Measurements from ENCODE around the gene ICAM5. TPM values are rescaled to one million over a fixed set of nuclear protein-coding genes. Genes with fewer than 3 reads are reported as not detected.
A peak's percentile ranks its signal among the peaks of the same experiment; 100 is the strongest.

ICAM5 gene
- total RNA-seq, 3 donors from 2014 or later = 0.69 to 1.4 (median 0.73) TPM

DNA sequence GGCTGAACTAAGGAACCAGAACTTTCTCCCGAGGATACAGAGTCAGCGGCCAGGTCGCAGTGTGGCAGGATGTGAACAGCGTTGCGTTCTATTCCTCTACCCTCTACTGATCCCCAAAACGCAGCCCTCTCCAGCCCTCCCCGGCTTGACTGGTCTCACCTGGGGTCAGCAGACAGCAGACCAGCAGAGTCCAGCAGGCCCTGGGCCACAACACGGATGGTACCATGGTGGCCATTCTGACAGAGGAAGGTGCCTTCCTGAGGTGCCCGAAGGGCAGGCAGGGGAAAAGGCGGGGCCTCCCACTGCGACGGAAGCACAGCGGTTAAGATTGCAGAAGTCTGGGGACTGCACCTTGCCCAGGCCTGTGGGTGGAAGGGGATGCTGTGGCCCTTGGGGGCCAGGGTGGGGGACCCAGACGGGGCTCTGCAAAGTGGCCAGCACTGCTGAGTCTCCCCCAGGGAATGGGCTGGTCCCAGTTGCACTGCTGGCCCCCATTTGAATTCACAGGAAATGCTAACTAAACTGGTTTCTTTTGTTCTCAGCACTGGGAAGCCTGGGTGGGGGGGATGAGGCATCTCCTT is 49.7 kb downstream of the ICAM5 start, which contains the start of gene ICAM3:
Gene ICAM3, minus strand, starts transcription at position 245 of the 581 bp plus-strand sequence. Its CDS starts 10 bp downstream, at position 235.
- DNase-seq = peak; percentile 36 to 83 (median 56)
- peak; percentile 43 for ATAC-seq

DNA sequence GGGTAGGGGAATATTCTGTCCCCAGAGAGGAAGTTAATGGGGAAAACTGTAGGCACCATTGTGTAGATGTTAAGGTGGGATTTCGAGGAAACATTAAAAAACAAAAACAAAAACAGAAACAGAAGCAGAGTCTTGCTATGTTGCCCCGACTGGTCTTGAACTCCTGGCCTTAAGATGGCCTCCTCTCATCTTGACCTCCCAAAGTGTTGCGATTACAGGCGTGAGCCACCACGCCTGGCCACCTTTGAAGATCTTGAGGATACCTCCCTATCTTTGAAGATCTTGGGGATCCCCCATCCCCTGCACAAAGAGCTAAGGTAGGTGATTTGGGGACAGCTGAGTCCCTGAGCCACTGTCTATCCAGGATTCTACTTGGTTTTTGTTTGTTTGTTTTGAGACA is 50.2 kb downstream of the ICAM5 start:
- peaks cover under 1% of the 10 kb centered on the region for H3K4me1 ChIP-seq (ENCODE audit: low read depth)
- no peak for ATAC-seq
- no peak for DNase-seq
- TF ChIP-seq, protein P1, sequence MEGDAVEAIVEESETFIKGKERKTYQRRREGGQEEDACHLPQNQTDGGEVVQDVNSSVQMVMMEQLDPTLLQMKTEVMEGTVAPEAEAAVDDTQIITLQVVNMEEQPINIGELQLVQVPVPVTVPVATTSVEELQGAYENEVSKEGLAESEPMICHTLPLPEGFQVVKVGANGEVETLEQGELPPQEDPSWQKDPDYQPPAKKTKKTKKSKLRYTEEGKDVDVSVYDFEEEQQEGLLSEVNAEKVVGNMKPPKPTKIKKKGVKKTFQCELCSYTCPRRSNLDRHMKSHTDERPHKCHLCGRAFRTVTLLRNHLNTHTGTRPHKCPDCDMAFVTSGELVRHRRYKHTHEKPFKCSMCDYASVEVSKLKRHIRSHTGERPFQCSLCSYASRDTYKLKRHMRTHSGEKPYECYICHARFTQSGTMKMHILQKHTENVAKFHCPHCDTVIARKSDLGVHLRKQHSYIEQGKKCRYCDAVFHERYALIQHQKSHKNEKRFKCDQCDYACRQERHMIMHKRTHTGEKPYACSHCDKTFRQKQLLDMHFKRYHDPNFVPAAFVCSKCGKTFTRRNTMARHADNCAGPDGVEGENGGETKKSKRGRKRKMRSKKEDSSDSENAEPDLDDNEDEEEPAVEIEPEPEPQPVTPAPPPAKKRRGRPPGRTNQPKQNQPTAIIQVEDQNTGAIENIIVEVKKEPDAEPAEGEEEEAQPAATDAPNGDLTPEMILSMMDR (IDR thresholded peaks at IDR 0.05) = no peak
- intact Hi-C loops (cut with DNase I, micrococcal nuclease) = no loop called here
- H3K36me3 ChIP-seq (ENCODE audit: low read depth) = no peaks in the 10 kb centered on the region
- no peaks in the 10 kb centered on the region for H3K9me3 ChIP-seq
- H3K4me3 ChIP-seq = no peak overlapping the region

More for the DNA sequence above, 49.7 kb downstream of the ICAM5 start, which contains the start of gene ICAM3:
- no peaks in the 10 kb centered on the region for H3K36me3 ChIP-seq (ENCODE audit: low read depth)
- H3K4me3 ChIP-seq = no peak within 1 kb of the TSS
- H3K4me1 ChIP-seq (ENCODE audit: low read depth) = peaks cover 4% of the 10 kb centered on the region
- intact Hi-C loops (cut with DNase I, micrococcal nuclease) = no loop called here
- TF ChIP-seq, protein P1 (IDR thresholded peaks at IDR 0.05) = no peak
- no peaks in the 10 kb centered on the region for H3K9me3 ChIP-seq

DNA sequence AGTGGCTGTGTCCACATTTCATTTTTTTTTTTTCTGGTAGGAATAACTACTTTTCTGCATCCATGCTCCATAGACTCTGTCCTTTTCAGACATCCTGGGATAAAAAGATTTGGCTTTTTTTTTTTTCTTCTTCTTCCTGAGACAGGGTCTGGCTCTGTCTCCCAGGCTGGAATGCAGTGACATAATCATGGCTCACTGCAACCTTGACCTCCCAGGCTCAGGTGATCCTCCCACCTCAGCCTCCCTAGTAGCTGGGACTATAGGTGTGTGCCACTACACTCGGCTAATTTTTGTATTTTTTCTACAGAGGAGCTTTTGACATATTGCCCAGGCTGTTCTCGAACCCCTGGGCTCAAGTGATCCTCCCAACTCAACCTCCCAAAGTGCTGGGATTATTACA is 53.7 kb downstream of the ICAM5 start:
- Histone ChIP-seq H3K9me3 (no peaks in the 10 kb centered on the region), H3K36me3 (ENCODE audit: low read depth) (no peaks in the 10 kb centered on the region), H3K4me1 (ENCODE audit: low read depth) (no peaks in the 10 kb centered on the region), H3K4me3 (no peak overlapping the region)
- DNase-seq = no peak
- no peak for ATAC-seq
- intact Hi-C loops (cut with DNase I, micrococcal nuclease) = no loop called here
- TF ChIP-seq, protein P1 (IDR thresholded peaks at IDR 0.05) = no peak

DNA sequence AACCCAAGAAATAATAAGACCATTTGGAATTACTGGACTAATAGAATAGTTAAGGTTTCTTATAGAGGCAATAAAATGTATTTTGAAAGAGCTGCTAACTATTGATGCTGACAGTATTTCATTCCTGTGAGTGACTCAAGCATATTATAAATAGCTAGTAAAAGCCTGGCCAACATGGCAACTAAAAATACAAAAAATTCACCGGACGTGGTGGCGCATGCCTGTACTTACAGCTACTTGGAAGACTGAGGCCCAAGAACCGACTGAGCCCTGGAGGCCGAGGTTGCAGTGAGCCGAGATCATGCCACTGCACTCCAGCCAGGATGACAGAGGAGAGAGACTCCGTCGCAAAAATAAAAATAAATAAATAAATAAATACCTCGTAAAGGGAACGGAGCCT is 55.0 kb downstream of the ICAM5 start:
- Histone ChIP-seq H3K4me3 (no peak overlapping the region), H3K36me3 (ENCODE audit: low read depth) (no peaks in the 10 kb centered on the region), H3K9me3 (no peaks in the 10 kb centered on the region), H3K4me1 (ENCODE audit: low read depth) (no peaks in the 10 kb centered on the region)
- ATAC-seq = no peak
- intact Hi-C loops (cut with DNase I, micrococcal nuclease) = no loop called here
- TF ChIP-seq, protein P1 (IDR thresholded peaks at IDR 0.05) = no peak
- no peak for DNase-seq

Other genes with a start within 250 kb of the ICAM5 start
- 10 to 100 TPM; 26.9 to 41.5 (median 28.1) TPM for gene SHFL, start 203.6 kb upstream of the ICAM5 start, total RNA-seq
- gene ANGPTL6, start 187.3 kb upstream of the ICAM5 start, total RNA-seq = 1 to 10 TPM in 1 of 3 donors, under 1 TPM in 2; 0.32 to 1.2 (median 0.87) TPM
- 10 to 100 TPM; 36.4 to 42.0 (median 40.3) TPM for gene PPAN, start 183.6 kb upstream of the ICAM5 start, total RNA-seq
- 10 to 100 TPM; 14.1 to 18.5 (median 16.9) TPM for gene P2RY11, start 178.3 kb upstream of the ICAM5 start, total RNA-seq
- gene EIF3G, start 170.1 kb upstream of the ICAM5 start, total RNA-seq = 100 to 1,000 TPM; 151 to 201 (median 152) TPM
- 10 to 100 TPM; 41.1 to 55.6 (median 55.6) TPM for gene DNMT1, start 95.0 kb upstream of the ICAM5 start, total RNA-seq
- 1 to 10 TPM; 1.2 to 8.4 (median 6.5) TPM for gene S1PR2, start 58.6 kb upstream of the ICAM5 start, total RNA-seq
- 10 to 100 TPM; 47.5 to 65.5 (median 49.6) TPM for gene MRPL4, start 37.7 kb upstream of the ICAM5 start, total RNA-seq
- gene ICAM1, start 18.8 kb upstream of the ICAM5 start, total RNA-seq = 10 to 100 TPM; 10.7 to 13.9 (median 13.4) TPM
- gene ICAM4, start 3.0 kb upstream of the ICAM5 start, total RNA-seq = under 1 TPM in 2 of 3 donors, not detected in 1; 0.24 to 0.32 TPM
- gene ZGLP1, start 19.9 kb downstream of the ICAM5 start, total RNA-seq = 1 to 10 TPM; 2.5 to 4.0 (median 3.8) TPM
- gene FDX2, start 26.1 kb downstream of the ICAM5 start, total RNA-seq = 10 to 100 TPM in 1 of 3 donors, 1 to 10 TPM in 2; 7.9 to 15.1 (median 9.7) TPM
- gene RAVER1, start 43.6 kb downstream of the ICAM5 start, total RNA-seq = 10 to 100 TPM; 42.4 to 58.1 (median 49.6) TPM
- gene ICAM3, start 49.7 kb downstream of the ICAM5 start, total RNA-seq = 10 to 100 TPM; 16.0 to 31.6 (median 28.0) TPM
- gene TYK2, start 90.6 kb downstream of the ICAM5 start, total RNA-seq = 100 to 1,000 TPM; 104 to 142 (median 123) TPM
- 100 to 1,000 TPM; 125 to 179 (median 145) TPM for gene CDC37, start 113.6 kb downstream of the ICAM5 start, total RNA-seq
- gene PDE4A, start 130.6 kb downstream of the ICAM5 start, total RNA-seq = 10 to 100 TPM in 2 of 3 donors, 1 to 10 TPM in 1; 7.0 to 27.4 (median 14.7) TPM
- gene KEAP1, start 213.4 kb downstream of the ICAM5 start, total RNA-seq = 10 to 100 TPM; 57.5 to 75.7 (median 61.0) TPM
- gene S1PR5, start 227.5 kb downstream of the ICAM5 start, total RNA-seq = under 1 TPM in 2 of 3 donors, not detected in 1; 0.23 to 0.31 TPM

Data from mucosa of descending colon (tissue), 3 donors.